Stimulated activated naive CD4-positive, alpha-beta T cell treated with Interleukin-2 at 50 U/mL for 16 hours (primary cell): ENCODE measurements around the gene NLRX1.
"Not testable (repeated sequence)": the region's sequence is repeated elsewhere in the genome, so short reads cannot be mapped to it uniquely, and the experiment has no call there.

ENCODE experiments used
- DNase-seq: peaks from one replicate; lab custom pipeline; 2025; lab: John Stamatoyannopoulos, UW

The NLRX1 gene, protein sequence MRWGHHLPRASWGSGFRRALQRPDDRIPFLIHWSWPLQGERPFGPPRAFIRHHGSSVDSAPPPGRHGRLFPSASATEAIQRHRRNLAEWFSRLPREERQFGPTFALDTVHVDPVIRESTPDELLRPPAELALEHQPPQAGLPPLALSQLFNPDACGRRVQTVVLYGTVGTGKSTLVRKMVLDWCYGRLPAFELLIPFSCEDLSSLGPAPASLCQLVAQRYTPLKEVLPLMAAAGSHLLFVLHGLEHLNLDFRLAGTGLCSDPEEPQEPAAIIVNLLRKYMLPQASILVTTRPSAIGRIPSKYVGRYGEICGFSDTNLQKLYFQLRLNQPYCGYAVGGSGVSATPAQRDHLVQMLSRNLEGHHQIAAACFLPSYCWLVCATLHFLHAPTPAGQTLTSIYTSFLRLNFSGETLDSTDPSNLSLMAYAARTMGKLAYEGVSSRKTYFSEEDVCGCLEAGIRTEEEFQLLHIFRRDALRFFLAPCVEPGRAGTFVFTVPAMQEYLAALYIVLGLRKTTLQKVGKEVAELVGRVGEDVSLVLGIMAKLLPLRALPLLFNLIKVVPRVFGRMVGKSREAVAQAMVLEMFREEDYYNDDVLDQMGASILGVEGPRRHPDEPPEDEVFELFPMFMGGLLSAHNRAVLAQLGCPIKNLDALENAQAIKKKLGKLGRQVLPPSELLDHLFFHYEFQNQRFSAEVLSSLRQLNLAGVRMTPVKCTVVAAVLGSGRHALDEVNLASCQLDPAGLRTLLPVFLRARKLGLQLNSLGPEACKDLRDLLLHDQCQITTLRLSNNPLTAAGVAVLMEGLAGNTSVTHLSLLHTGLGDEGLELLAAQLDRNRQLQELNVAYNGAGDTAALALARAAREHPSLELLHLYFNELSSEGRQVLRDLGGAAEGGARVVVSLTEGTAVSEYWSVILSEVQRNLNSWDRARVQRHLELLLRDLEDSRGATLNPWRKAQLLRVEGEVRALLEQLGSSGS

DNA sequence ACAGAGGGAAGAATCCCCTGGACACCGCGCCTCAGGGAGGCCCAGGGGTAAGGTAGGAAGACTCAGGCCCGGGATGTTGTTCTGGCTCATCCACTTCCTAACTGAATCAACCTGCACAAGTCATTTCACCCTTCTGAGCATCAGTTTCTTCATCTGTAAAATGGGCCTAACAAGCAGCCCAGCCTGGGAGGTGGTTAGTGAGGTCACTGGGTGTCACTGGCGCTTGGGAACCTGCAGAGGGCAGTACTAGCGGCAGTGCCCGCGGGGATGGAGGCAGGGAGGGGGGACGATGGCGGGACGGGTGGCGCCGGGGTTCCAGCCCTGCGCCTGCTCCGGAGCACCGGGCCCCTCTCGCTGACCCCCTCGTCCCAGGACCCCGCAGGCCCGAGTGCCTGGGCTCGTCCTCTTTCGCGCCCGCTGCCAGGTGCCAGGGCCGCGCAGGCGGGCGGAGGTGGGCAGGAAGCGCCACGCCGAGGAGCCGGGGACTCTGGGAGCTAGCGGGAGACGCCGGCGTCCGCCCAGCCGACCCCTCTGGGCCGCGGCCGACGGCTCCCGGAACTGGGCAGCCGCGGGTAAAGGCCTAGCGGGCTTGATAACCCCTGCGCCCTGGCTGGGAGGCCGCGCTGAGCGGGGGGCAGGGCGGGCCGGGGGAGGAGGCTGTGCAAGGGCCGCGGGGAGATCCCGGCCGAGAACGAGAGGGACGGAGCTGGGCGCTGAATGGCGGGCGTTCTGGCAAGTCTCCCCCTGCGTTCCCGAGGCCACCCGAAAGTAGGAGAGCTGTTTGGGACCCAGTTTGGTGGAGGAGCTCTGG, at the start of gene NLRX1:
NLRX1 (plus strand) TSS at position 255 of the 811 bp plus-strand sequence. CDS start 2,679 bp downstream, outside the sequence.
- peak; percentile 81 for DNase-seq

DNA sequence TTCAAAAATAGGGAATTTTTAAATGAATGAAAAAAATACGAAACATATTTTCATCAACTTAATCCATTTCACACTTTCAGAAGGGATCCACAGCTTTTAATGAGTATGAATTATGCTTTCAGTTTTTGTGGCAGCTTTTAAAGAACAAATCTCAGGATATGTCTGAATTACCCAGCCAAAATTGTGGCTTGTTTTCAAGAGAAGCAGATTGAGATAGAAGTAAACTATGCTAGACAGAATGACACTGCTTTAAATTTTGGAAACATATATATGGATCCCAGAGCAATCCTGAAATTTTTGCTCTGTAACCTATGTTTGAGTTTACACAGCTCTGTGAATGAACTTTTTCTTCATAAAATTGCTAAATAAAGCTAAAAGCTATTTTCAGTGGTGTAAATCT, 49.6 kb upstream of the NLRX1 start:
- no peak for DNase-seq

DNA sequence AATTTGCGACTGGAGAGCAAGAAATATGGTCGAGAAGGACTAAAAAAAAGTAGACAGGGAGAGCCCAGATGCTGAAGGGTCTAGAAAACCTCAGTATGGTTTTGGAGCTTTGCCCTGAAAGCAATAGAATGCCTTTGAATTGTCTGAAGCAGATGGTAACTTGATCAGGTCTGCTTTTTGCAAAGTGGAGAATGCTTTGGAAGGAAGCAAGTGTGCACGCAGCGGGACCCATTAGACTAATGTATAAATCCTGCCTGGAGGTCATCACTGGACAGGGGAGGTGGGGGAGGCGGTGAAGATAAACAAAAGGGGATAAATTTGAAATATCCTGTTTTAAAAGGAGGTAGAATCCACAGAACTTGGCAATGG, 47.9 kb upstream of the NLRX1 start:
- no peak for DNase-seq

DNA sequence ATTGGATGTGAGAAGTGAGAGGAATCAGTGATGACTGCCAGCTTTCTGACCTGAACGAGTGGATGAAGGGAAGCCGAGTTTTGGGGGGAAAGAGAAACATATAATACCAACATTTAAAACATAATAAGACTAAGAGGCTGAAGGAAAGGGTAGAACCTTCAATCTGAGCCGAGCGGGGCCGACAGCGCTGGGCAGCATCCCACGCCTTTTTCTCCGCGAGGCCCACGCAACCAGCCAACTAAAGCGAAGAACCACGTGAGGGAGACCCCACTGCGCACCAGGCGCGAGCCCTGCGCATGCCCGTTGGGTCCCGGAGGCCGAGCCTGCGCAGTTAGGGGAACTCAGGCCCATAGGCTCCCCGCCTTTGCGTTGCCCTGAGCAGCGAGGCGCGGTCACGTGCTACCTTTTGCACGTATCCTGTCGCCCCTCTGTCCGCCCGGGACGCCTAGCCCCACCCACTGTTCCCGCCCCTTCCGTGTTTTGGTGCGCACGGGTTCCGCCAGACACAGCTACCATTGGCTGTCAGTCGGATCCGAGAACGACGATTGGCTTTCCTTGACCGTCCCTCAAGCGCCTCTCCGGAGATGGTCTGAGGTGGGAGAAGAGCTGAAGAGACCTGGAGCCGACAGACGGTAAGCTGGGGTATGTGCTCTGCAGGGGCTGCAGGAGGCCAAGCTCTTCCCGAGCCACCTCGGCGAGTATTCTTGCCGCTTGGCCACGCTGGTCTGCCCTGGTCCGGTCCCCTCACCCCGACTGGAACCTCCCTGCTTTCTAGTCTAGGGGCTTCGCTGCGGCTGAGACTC, 47.3 kb upstream of the NLRX1 start, which contains the start of gene HINFP:
HINFP (plus strand) TSS at position 573 of the 803 bp plus-strand sequence. CDS start 5,365 bp downstream, outside the sequence.
- peak; percentile 100 for DNase-seq

DNA sequence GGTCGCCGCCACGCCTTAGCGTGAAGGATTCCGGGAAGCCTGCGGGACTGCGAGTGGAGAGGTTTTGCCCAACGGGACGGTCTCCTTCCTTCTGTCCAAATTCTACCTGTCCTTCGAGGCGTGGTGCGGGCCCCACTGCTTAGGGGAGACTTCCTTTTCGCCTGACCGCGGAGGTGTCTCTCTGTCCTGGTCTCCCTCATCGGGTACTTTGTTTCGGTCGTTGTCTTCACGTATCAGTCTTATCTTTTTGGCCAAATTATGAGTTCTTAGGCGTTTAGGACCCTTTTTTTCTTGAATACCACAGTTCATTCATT, 46.8 kb upstream of the NLRX1 start:
- no peak for DNase-seq

DNA sequence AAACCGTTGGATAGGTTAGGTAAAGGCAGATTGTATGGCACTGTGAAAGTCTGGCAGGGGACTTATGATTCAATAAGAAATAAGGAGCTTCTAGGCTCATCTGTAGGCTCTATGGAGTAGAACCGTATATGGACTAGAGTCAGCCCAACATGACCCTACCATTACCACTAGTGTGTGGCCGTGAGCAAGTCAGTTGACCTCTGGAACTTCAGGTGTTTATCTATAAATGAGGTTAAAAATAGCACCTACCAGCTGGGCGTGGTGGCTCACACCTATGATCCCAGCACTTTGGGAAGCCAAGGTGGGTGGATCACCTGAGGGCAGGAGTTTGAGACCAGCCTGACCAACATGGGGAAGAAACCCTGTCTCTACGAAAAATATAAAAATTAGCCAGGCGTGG, 42.7 kb upstream of the NLRX1 start:
- no peak for DNase-seq

DNA sequence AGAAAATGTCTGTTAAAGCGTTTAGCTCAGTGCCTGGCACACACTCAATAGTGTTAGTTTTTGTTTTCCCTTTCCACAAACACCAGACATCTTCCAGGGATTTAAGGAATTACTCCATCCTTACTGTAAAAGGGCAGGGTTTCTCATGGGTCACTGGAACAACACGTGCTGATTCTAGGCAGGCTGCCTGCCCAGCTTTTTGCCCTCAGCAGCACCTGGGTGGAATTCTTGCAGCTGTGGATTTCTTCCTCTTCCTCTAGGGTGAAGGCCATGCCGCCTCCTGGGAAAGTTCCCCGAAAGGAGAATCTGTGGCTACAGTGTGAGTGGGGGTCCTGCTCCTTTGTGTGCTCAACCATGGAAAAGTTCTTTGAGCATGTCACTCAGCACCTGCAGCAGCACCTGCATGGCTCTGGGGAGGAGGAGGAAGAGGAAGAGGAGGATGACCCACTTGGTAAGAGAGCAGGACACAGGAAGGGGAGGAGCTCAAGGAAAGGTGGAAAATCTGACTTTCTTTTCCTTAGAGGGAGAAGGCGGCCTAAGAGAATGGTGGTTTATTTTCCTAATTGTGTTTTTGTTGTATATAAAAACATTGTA, 41.8 kb upstream of the NLRX1 start:
- no peak for DNase-seq

DNA sequence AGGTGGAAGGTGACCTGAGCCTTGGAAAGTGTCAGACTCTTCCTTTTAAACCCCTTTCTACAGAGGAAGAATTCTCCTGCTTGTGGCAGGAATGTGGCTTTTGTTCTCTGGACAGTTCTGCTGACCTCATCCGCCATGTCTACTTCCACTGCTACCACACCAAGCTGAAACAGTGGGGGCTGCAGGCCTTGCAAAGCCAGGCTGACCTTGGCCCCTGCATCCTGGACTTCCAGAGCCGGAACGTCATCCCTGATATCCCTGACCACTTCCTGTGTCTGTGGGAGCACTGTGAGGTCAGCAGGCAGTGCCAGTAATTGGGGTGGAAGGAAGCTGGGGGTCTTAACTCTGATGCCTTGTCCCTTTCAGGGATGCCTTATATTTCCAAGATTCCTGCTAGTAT, 37.9 kb upstream of the NLRX1 start:
- DNase-seq, result no peak

DNA sequence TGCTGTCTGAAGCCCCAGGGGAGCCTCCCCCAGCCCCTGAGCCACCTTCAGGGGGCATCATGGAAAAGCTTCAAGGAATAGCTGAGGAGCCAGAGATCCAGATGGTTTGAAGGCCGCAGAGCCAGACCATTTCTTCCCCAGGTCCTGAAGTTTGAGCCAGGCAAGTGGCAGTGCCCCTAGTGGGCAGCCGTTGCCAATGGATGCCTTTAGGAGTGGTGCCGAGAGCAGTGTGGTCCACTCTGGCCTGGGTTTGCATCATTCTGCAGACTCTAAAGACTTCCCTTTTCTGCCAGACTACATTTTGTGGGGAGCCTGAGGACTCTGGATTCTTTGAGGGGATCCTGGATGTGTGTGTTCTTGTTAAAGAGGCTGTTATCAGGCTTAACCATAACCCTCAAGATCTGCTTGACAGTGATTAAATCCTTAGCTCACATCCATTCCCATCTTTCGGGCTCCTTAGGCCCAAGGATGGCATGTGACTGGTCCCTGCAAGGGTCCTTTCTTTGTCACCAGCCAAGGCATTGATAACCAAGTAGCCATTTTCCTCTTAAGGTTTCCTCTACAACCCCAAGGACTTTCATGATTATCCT, 34.0 kb upstream of the NLRX1 start:
- DNase-seq, result no peak

DNA sequence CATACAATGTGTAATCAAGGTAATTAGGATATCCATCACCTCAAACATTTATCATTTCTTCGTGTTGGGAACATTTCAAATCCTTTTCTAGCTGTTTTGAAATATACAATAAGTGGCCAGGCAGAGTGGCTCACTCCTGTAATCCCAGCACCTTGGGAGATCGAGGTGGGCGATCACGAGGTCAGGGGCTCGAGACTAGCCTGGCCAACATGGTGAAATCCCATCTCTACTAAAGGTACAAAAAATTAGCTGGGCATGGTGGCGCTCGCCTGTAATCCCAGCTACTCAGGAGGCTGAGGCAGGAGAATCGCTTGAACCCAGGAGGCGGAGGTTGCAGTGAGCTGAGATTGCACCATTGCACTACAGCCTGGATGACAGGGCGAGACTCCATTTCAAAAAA, 29.2 kb upstream of the NLRX1 start:
- not testable (repeated sequence) for DNase-seq

DNA sequence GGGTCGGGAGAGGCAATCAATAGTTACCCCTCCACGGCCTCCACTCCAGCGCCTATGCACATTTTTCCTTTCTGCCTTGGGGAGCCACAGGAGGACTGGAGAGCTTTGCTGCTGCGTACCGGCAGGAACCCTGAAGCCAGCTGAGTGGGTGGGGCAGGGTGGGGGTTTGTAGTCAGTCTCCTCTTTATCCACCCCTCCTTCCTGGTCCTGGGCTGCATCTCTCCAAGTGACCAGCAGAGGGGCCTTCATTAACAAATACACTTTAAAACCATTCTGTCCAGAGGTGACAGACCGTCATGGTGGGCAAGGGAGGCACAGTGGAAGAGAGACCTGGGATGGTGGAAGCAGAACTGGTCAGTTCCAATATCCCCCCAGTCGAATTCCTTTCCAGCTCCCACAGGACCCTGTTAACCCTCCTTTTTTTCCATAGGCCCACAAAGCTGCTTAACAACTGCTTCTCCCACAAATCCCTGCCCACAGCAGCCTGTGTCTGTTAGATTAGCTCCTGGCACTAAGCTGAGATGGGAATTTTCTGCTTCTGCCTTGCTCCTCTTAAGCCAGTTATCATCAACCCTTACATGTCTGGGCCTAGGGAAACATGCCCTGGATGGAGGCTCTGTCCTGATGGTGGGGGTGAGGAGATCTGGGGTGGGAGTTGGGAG, 23.6 kb upstream of the NLRX1 start:
- DNase-seq, result no peak

DNA sequence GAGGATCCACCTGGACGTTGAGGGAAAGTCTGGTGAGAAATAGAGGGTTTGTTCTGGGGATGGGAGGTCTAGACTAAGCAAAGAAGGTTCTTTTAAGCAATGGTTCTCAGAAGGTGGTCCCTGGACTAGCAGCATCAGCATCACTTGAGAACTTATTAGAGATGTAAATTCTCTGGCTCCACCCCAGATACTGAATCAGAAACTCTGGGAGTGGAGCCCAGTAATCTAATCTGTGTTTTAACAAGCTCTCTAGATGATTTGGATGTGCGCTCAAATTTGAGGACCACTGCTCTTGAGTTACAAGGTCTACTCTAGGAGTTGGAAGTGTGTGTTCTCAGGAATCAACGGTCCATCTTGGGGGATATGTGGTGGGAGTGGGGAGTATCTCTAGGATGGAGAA, 23.0 kb upstream of the NLRX1 start:
- no peak for DNase-seq

DNA sequence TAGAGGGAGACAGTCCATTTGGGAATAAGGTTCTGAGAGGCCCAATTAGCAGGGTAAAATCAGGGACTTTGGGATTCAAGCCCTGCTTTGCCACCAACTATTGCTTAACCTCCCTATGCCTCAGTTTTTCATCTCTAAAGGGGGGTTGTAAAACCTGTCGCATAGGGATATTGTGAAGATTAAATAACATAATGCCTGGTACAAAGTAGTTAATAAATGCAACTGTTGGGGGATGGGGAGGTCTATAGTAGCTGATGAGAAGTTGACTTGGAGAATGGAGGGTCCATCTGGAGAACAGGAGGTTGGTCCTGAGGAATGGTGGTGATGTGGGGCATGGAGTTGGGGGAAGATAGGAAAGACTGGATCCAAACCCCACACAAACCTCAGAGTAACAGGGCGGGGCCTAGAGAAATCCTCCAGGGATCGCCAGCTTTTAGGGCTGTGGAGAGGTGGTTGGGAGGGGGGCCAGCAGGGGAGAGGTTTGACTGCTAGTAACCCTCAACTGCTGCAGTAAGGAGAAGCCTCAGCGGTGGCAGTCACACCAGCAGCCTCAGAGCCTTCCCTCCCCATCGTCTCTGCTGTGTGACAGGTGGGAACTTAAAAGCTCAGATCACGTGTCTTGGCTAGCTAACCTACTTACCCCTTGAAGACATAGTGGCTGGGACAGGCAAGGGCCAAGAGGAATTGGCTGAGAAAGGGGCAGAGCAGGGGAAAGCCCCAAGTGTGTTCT, 20.8 kb upstream of the NLRX1 start:
- DNase-seq, result no peak

DNA sequence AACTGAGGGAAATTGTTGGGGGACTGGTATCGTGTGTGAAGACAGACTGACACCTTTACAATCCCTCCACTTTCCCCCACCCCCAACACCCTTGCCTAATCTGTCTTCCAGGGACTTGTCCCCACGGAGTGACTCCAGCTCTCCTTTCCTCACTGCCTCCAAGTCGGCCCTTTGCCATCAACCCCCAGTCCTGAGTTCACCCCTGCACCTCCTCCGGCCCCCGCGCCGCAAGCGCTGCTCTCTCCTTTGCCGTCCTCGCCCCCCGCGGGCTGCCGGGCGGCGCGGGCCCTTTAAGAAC, 19.9 kb upstream of the NLRX1 start:
- DNase-seq, result no peak

DNA sequence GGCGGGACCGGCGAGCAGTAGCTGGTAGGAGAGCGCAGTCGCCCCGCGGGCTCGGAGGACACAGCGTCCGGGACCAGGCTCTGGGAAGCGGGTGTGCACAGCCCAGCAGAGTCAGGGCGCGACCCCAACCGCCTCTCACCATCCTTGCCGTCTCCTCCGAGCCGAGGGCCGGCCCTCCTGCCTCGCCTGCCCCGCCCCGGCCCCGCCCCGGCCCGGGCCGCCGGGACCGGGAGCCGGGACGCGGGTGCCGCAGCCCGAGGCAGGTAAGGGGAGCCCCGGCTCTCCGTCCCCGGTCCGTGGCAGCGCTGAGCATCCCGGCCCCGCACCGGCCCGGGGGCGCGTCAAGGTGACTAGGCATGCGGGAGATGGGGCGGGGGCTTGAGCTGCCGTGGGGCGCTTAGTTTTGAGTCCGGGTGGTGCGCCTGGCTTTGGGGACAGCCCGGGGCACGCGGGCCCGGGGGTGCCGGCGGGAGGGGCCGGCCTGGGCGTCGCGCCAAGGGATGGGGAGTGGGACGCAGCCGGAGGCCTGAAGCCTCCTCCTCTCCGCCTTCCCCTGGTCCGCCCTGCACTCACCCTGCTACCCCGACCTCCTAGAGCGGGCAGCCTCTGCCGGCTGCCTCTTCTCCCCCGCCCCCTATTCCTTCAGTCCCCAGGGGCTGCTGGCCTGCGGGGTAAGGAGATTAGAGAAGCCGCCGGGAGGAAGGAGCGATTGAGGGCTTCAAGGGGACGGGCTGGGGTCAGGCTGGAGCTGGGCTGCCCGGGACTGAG, 19.3 kb upstream of the NLRX1 start, which contains the start of gene ABCG4:
ABCG4 (plus strand) TSS at position 35 of the 768 bp plus-strand sequence. CDS start 914 bp downstream, outside the sequence.
- peak; percentile 10 for DNase-seq

DNA sequence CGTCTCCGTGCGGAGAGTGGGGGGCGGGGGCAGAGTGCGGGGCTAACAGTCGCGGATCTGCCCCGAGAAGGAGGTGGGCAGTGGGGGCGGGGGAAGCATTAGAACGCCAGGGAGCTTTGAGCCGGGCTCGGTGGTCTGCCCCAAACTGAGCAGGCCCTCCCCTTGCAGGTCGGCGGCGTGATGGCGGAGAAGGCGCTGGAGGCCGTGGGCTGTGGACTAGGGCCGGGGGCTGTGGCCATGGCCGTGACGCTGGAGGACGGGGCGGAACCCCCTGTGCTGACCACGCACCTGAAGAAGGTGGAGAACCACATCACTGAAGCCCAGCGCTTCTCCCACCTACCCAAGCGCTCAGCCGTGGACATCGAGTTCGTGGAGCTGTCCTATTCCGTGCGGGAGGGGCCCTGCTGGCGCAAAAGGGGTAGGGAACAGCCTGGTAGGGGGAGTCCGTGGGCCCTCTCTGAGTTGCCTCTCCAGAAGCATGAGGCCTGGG, 18.7 kb upstream of the NLRX1 start:
- no peak for DNase-seq

DNA sequence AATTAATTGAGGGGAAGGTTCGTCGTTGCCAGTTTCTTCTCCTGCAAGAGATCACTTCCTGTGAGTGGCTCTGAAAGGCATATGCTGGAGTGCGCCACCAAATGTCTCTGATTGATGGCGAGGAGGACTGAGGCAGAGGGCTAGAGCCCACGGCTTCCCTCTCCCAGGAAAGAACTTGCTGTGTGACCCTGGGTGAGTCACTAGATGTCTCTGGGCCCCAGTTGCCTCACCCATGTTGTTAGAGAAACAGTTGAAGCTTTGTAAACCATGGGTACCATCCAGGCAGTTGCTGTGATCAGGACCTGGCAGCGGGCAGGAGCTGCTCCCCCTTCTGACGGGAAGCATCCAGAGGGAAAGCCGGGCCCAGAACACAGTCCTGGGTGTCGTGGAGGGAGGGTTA, 16.5 kb upstream of the NLRX1 start:
- no peak for DNase-seq

DNA sequence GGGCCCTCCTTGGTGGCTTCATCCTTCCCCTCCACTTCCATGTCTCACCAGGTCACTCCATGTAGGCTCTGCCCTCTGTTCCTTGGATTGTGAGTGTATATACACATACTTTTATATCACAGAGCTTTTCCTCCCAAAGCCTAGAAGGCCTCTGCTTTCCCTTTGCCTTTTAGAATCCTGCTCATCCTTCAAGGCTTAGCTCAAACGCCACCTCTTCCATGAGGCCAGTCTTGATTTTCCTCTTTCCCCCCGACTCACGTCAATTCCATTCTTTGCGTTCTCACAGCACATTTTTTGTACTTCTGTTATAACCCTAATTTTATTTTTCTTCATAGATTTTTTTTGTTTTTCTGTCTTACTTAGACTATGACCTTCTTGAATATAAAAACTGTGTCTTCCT, 15.9 kb upstream of the NLRX1 start:
- DNase-seq, result no peak
